Measurements from ENCODE around the gene MLST8.
A peak's percentile ranks its signal among the peaks of the same experiment; 100 is the strongest.

Gene MLST8

DNA sequence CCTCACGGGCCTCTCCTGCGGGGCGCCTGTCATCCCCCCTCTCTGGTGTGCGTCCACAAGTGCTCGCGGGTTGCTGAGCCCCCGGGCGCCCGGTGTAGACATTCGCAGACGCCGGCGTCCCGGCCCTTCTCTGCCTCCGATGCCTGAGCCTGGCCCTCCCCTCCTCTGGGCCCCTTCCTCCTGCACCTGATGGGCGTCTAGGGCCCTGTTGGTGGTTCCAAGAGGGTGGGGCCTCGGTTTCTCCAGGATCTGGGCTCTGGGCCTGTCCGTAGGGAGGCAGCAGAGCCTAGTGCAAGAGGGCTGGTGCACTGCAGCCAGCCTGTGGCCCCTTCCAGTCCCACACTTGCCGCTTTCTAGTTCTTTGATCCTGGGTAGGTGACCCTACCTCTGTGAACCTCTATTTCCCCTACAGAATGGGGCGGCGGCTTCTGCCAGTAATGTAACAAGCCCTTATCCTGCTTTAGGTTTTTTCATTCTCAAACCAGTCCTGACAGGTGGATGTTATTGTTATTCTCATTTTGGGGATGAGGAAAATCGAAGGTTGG is 18.8 kb downstream of the MLST8 start:
- DNase-seq (ENCODE audit: extremely low spot score): peak; percentile 56
- peak; percentile 25 for TF ChIP-seq CTCF (IDR thresholded peaks at IDR 0.05; ENCODE audit: control extremely low read depth, extremely low read depth, low read depth, missing control alignments)
- CTCF ChIA-PET: no interaction called here
- POLR2A ChIA-PET: no interaction called here

GRCh38 chr16:2226245-2226793 is 21.1 kb downstream of the MLST8 start:
- DNase-seq (ENCODE audit: extremely low spot score): no peak
- CTCF ChIA-PET: interaction anchor here (1.3 kb wide), 2 partner anchors 25 to 275 kb away, joined by 3 to 5 read pairs; partner anchors contain the start of gene ECI1
- POLR2A ChIA-PET: no interaction called here
- no peak for TF ChIP-seq CTCF (IDR thresholded peaks at IDR 0.05; ENCODE audit: control extremely low read depth, extremely low read depth, low read depth, missing control alignments)

DNA sequence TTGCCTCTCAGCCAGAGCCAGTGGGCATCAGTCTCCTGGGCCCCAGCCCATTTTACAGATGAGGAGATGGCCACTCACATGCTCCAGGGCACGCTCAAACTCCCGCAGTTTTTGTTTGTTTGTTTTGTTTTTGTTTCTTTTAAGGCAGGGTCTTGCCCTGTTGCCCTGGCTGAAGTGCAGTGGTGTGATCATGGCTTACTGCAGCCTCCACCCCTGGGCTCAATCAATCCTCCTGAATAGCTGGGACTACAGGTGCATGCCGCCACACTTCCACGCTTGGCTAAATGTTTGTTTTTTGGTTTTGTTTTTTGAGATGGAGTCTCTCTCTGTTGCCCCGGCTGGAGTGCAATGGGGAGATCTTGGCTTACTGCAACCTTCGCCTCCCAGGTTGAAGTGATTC is 21.7 kb downstream of the MLST8 start:
- ChIA-PET CTCF (interaction anchor here (1.3 kb wide), 2 partner anchors 25 to 274 kb away, joined by 3 to 5 read pairs; partner anchors contain the start of gene ECI1), POLR2A (no interaction called here)
- no peak for DNase-seq (ENCODE audit: extremely low spot score)
- TF ChIP-seq CTCF (IDR thresholded peaks at IDR 0.05; ENCODE audit: control extremely low read depth, extremely low read depth, low read depth, missing control alignments): no peak

- TF ChIP-seq CTCF (IDR thresholded peaks at IDR 0.05; ENCODE audit: control extremely low read depth, extremely low read depth, low read depth, missing control alignments): no peak
- CTCF ChIA-PET: interaction anchor here (0.9 kb wide), 1 partner anchor 17 kb away, joined by 3 read pairs; no protein-coding TSS in a partner anchor
- DNase-seq (ENCODE audit: extremely low spot score): no peak
- POLR2A ChIA-PET: interaction anchor here (0.6 to 0.7 kb wide), 2 partner anchors 212 to 300 kb away, joined by 3 to 8 read pairs; no protein-coding TSS in a partner anchor
Measured at GRCh38 chr16:2228161-2228824, 23.0 kb downstream of the MLST8 start.

DNA sequence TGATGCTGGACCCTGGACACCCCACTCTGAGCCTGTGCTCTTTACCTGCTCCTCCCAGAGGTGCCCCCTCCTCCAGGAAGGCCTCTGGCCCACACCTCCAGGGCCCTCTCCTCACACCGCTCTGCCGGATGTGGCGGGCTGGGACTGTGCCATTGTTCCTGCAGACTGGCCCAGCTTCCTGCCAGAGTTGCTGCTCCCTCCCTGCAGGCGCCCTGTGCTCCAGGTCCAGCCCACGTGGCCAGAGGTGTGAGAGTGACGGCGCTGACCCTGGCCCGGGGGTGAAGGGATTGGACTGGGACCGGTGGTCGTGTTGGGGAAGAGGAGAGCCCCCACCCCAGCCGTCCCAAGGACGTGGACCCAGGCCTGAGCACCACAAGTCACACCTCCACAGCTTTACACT is 23.8 kb downstream of the MLST8 start:
- TF ChIP-seq CTCF (IDR thresholded peaks at IDR 0.05; ENCODE audit: control extremely low read depth, extremely low read depth, low read depth, missing control alignments): no peak
- no peak for DNase-seq (ENCODE audit: extremely low spot score)
- ChIA-PET POLR2A (no interaction called here), CTCF (no interaction called here)

DNA sequence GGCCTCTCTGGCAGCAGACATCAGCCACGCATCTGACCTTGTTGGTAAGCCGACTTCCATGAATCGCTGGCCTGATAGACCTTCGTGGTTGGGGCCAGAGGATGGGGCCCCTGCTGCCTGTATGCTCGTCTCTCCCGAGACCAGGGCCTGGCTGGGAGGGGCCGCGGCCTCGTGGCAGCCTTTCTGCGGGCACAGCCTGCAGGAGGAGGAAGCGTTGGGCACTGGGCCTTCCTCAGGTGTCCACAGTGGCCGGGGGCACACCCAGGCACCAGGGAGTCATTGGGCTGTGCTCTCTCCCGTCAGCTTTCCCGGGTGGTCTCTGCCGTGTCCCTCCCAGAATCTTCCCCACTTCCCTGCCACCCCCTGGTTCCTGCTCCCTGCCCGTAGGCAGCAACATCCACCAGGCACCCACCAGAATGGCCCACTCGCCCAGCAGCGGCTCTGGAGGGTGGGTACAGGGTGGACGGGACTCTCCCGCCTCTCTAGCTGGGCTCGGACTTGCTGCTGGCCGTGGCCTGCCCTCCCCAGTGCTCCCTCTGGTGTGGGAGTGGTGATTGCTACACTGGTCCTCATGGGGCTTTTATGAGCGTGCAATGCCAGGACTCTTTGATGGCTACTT is 24.5 kb downstream of the MLST8 start:
- DNase-seq (ENCODE audit: extremely low spot score): no peak
- ChIA-PET POLR2A (no interaction called here), CTCF (no interaction called here)
- TF ChIP-seq CTCF (IDR thresholded peaks at IDR 0.05; ENCODE audit: control extremely low read depth, extremely low read depth, low read depth, missing control alignments): no peak
